ENCODE measurements around the gene JPH4.

The JPH4 gene

GRCh38 chr14:23545740-23546365 is 32.7 kb downstream of the JPH4 start:
- TF ChIP-seq, protein P1, sequence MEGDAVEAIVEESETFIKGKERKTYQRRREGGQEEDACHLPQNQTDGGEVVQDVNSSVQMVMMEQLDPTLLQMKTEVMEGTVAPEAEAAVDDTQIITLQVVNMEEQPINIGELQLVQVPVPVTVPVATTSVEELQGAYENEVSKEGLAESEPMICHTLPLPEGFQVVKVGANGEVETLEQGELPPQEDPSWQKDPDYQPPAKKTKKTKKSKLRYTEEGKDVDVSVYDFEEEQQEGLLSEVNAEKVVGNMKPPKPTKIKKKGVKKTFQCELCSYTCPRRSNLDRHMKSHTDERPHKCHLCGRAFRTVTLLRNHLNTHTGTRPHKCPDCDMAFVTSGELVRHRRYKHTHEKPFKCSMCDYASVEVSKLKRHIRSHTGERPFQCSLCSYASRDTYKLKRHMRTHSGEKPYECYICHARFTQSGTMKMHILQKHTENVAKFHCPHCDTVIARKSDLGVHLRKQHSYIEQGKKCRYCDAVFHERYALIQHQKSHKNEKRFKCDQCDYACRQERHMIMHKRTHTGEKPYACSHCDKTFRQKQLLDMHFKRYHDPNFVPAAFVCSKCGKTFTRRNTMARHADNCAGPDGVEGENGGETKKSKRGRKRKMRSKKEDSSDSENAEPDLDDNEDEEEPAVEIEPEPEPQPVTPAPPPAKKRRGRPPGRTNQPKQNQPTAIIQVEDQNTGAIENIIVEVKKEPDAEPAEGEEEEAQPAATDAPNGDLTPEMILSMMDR (IDR thresholded peaks at IDR 0.05; ENCODE audit: low read length, missing control alignments): no peak
- H3K4me3 ChIP-seq (replicated peaks; ENCODE audit: low read depth, low read length): no peak overlapping the region
- DNase-seq (ENCODE audit: low read depth): no peak

DNA sequence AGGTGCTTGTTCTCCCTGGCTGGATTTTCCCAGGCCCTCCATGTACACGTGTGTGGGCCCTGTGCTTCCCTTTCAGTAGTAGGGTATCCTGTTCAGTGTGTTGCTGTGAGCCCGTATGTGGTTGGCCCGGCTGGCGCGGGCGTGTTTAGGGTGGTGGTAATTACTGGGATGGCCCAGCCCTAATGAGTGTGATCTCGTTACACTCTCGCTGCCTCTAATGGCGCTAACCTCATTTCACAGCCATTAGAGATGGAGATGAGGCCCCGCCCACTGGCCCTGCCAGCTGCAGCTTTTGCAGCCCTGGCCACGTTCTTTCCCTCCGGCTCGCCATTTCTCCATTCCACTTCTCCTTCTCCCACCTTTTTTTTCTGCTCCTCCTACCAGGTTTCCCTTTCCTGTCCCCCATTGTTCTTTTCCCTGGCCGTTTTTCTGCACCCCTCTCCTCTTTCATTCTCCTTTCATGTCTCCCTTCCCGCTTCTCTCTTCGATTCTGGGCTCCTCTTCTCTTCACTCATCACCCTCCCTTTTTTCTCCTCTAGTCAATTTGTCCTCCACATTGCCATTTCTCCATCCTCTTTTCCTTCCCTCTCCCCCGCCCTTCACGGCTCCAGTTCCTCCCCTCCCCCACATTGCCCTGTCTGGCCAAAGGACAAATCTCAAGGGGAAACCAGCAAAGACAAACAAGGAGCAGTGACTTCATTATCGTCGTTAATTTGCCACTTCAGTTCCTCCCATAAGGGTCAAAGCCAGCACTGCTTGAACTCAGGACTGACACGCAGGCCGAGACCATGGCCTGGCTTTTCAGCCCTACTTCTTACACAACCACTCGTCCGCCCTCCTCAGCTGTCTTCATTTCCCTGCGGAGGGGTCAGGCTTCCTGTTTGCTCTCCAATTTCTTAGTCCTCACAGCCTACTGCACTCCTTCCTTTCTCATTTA is 33.8 kb downstream of the JPH4 start:
- no peak for DNase-seq (ENCODE audit: low read depth)
- TF ChIP-seq, protein P1 (IDR thresholded peaks at IDR 0.05; ENCODE audit: low read length, missing control alignments): no peak
- H3K4me3 ChIP-seq (replicated peaks; ENCODE audit: low read depth, low read length): no peak overlapping the region

DNA sequence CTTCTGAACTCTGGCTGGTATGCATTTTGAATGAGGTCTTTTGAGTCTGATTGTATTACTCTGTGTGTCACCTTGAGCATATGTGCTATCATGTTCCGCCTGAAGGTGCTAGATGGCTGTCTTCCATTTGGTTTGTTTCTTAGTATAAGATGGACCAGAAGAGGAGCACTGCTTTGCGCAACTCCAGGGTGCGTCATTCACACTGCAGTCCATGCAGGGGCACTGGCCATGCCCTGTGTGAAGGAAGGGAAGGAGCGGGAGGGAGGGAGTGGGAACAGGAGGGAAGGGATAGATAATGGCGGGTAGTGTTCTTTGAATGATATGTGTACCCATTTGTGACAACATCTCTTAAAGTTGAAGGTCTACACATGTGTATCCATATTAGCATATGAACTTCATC is 35.2 kb downstream of the JPH4 start:
- no peak for DNase-seq (ENCODE audit: low read depth)
- TF ChIP-seq, protein P1 (IDR thresholded peaks at IDR 0.05; ENCODE audit: low read length, missing control alignments): no peak
- no peak overlapping the region for H3K4me3 ChIP-seq (replicated peaks; ENCODE audit: low read depth, low read length)

GRCh38 chr14:23542261-23542660 is 36.3 kb downstream of the JPH4 start:
- TF ChIP-seq, protein P1 (IDR thresholded peaks at IDR 0.05; ENCODE audit: low read length, missing control alignments): no peak

GRCh38 chr14:23540141-23540469 is 38.5 kb downstream of the JPH4 start:
- TF ChIP-seq, protein P1 (IDR thresholded peaks at IDR 0.05; ENCODE audit: low read length, missing control alignments): no peak
- no peak for DNase-seq (ENCODE audit: low read depth)

More at GRCh38 chr14:23542261-23542660, 36.3 kb downstream of the JPH4 start:
- no peak overlapping the region for H3K4me3 ChIP-seq (replicated peaks; ENCODE audit: low read depth, low read length)
- DNase-seq (ENCODE audit: low read depth): no peak

DNA sequence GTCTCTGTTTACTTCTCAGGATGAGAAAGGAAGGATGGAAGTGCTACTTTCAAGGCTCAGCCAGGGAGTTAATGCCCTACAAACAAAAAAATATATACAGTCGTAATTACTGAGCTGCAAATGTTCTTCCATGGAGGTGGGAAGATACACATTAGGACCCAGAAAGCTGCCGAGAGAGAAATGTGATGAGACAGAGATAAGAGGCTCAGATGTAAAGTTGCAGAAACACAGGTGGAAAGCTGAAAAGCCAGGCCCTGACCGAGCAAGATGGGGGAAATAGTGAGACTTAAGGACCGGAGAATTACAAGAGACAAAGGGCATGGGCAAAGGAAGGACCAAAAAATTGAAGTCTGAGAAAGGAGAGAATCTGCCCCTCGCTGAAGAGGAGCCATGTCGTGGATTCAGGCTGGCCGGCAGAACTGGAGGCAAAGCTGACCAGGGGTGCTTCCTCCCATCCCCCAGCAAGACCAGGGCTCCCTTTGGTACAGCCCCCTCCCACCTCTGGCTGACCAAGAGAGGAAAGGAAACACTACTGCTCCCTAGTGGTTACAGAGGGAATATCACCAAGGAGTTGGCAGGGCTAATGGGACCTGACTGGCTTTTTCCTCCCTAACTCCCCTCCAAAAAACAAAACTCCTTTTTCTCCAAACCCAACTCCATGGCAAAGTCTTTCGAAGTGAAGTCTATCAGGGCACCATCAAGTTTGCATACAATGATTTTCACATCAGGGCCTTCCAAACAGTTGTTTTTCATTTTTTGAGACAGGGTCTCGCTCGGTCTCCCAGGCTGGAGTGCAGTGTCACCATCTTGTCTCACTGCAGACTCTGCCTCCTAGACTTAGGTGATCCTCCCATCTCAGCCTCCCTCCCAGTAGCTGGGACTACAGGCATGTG is 39.1 kb downstream of the JPH4 start:
- peak; percentile 49 for DNase-seq (ENCODE audit: low read depth)
- H3K4me3 ChIP-seq (replicated peaks; ENCODE audit: low read depth, low read length): no peak overlapping the region
- TF ChIP-seq, protein P1 (IDR thresholded peaks at IDR 0.05; ENCODE audit: low read length, missing control alignments): peak; percentile 82

More at GRCh38 chr14:23540141-23540469, 38.5 kb downstream of the JPH4 start:
- H3K4me3 ChIP-seq (replicated peaks; ENCODE audit: low read depth, low read length): no peak overlapping the region
